ENCODE data around the gene IGSF21.
A peak's percentile ranks its signal among the peaks of the same experiment; 100 is the strongest.

Gene IGSF21

GRCh38 chr1:18376661-18377060 is 269.1 kb downstream of the IGSF21 start:
- no peak for DNase-seq

GRCh38 chr1:18380288-18380687 is 272.7 kb downstream of the IGSF21 start:
- DNase-seq, result no peak

- no peak for DNase-seq
Measured at GRCh38 chr1:18384059-18384458, 276.5 kb downstream of the IGSF21 start.

- no peak for DNase-seq
Measured at GRCh38 chr1:18384471-18384870, 276.9 kb downstream of the IGSF21 start.

GRCh38 chr1:18385239-18385790 is 277.7 kb downstream of the IGSF21 start:
- DNase-seq, result peak; percentile 65

GRCh38 chr1:18386591-18386990 is 279.0 kb downstream of the IGSF21 start:
- no peak for DNase-seq

GRCh38 chr1:18387307-18387706 is 279.7 kb downstream of the IGSF21 start:
- DNase-seq, result no peak

- DNase-seq, result no peak
Measured at GRCh38 chr1:18390953-18391352, 283.4 kb downstream of the IGSF21 start.

GRCh38 chr1:18394563-18395156 is 287.1 kb downstream of the IGSF21 start:
- DNase-seq, result no peak

- DNase-seq, result peak; percentile 69
Measured at GRCh38 chr1:18396247-18396980, 288.8 kb downstream of the IGSF21 start.

- DNase-seq, result no peak
Measured at GRCh38 chr1:18397641-18398040, 290.0 kb downstream of the IGSF21 start.

- no peak for DNase-seq
Measured at GRCh38 chr1:18398791-18399530, 291.4 kb downstream of the IGSF21 start.

- no peak for DNase-seq
Measured at GRCh38 chr1:18400347-18401102, 292.9 kb downstream of the IGSF21 start.

- no peak for DNase-seq
Measured at GRCh38 chr1:18401921-18402320, 294.3 kb downstream of the IGSF21 start.

- DNase-seq, result no peak
Measured at GRCh38 chr1:18404460-18404859, 296.9 kb downstream of the IGSF21 start.

GRCh38 chr1:18407166-18408045 is 299.8 kb downstream of the IGSF21 start:
- peak; percentile 90 for DNase-seq

GRCh38 chr1:18408656-18409370 is 301.2 kb downstream of the IGSF21 start:
- DNase-seq, result peak; percentile 93

GRCh38 chr1:18409609-18410237 is 302.1 kb downstream of the IGSF21 start:
- DNase-seq, result peak; percentile 77

GRCh38 chr1:18410407-18410806 is 302.8 kb downstream of the IGSF21 start:
- no peak for DNase-seq

- no peak for DNase-seq
Measured at GRCh38 chr1:18411321-18411720, 303.7 kb downstream of the IGSF21 start.

Data from islet precursor cell (in vitro differentiated cells).